Measurements from ENCODE around the gene ATF6.

DNA sequence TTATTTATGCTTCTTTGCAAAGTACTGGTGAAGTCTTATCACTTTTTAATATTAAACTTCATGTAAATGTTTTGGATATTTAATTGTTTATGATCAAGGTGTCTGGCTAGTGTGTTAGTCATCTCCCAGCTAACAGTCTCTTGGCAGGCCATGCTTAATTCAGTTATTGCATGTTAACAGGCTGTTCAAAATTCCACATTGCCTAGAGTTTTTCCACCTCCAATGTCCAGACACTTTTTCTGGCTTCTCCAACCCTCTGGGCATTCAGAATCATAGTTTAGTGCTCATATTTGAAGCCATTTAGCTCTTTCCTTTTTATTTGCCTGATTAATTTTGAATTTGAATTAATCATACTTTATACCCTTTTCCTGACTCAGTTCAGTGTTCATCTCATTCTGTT lies 188.3 kb downstream of the ATF6 start:
- TF ChIP-seq RAD21 (IDR thresholded peaks at IDR 0.05 in 1 of 2, conservative IDR thresholded peaks at IDR 0.05 in 1 of 2; ENCODE audit: low read depth in 2 of 2, low read length in 2 of 2) (no peak), EZH2 (IDR thresholded peaks at IDR 0.05; ENCODE audit: low read depth, low read length, severe bottlenecking) (no peak), CHD1 (IDR thresholded peaks at IDR 0.05; ENCODE audit: low read depth, low read length) (no peak), BRCA1 (IDR thresholded peaks at IDR 0.05; ENCODE audit: low read depth, low read length) (no peak), BCL11A (IDR thresholded peaks at IDR 0.05; ENCODE audit: low read depth in 2 of 2, low read length in 2 of 2) (no peak), EP300 (IDR thresholded peaks at IDR 0.05; ENCODE audit: borderline replicate concordance in 1 of 2, low read depth in 2 of 2, low read length in 2 of 2) (no peak), POLR2AphosphoS5 (IDR thresholded peaks at IDR 0.05; ENCODE audit: low read depth, low read length) (no peak), POLR2A (IDR thresholded peaks at IDR 0.05; ENCODE audit: control extremely low read depth in 1 of 2, low read depth in 2 of 2, low read length in 2 of 2) (no peak), SRF (IDR thresholded peaks at IDR 0.05; ENCODE audit: low read depth, low read length) (no peak), GTF2F1 (IDR thresholded peaks at IDR 0.05; ENCODE audit: borderline replicate concordance, low read depth, low read length) (no peak), HDAC2 (IDR thresholded peaks at IDR 0.05; ENCODE audit: borderline replicate concordance in 1 of 2, low read depth in 2 of 2, low read length in 2 of 2) (no peak)
- TF ChIP-seq, protein P1, sequence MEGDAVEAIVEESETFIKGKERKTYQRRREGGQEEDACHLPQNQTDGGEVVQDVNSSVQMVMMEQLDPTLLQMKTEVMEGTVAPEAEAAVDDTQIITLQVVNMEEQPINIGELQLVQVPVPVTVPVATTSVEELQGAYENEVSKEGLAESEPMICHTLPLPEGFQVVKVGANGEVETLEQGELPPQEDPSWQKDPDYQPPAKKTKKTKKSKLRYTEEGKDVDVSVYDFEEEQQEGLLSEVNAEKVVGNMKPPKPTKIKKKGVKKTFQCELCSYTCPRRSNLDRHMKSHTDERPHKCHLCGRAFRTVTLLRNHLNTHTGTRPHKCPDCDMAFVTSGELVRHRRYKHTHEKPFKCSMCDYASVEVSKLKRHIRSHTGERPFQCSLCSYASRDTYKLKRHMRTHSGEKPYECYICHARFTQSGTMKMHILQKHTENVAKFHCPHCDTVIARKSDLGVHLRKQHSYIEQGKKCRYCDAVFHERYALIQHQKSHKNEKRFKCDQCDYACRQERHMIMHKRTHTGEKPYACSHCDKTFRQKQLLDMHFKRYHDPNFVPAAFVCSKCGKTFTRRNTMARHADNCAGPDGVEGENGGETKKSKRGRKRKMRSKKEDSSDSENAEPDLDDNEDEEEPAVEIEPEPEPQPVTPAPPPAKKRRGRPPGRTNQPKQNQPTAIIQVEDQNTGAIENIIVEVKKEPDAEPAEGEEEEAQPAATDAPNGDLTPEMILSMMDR (IDR thresholded peaks at IDR 0.05; ENCODE audit: control extremely low read depth in 1 of 3, insufficient read depth in 1 of 3, low read depth in 1 of 3, low read length in 3 of 3) = no peak
- TF ChIP-seq, protein P2, sequence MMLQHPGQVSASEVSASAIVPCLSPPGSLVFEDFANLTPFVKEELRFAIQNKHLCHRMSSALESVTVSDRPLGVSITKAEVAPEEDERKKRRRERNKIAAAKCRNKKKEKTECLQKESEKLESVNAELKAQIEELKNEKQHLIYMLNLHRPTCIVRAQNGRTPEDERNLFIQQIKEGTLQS (IDR thresholded peaks at IDR 0.05; ENCODE audit: insufficient read depth, low read depth, low read length) = no peak
- TF ChIP-seq, protein P3, sequence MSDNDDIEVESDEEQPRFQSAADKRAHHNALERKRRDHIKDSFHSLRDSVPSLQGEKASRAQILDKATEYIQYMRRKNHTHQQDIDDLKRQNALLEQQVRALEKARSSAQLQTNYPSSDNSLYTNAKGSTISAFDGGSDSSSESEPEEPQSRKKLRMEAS (IDR thresholded peaks at IDR 0.05) = no peak

All from H1 (cell line).